AML-193 (cell line): ENCODE results near the gene SIK2.

Experiments used
- DNase-seq, 2 experiments: peaks; one replicate each; lab custom pipeline; 2025; lab: John Stamatoyannopoulos, UW

Gene SIK2

DNA sequence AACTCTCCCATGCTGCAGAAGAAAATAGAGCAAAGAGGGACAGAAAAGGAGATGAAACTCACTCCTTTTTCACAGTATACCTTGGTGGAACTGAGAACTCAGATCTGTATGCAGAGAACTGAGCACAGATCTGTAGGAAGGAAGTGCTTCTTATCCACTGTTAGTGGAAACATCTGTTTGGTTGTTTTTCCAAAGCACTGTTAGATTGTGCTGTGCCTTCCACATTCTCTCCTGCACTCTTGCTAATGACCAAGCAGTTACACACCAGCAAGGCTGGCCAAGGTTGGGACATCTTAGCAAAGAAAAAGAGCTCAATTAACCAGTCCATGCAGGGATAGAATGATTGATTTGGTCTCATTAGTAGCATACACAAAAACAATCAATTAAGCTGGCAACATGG lies 20.1 kb upstream of the SIK2 start:
- DNase-seq, result no peak

- no peak for DNase-seq
Observed at GRCh38 chr11:111582881-111583280, 19.4 kb upstream of the SIK2 start.

DNA sequence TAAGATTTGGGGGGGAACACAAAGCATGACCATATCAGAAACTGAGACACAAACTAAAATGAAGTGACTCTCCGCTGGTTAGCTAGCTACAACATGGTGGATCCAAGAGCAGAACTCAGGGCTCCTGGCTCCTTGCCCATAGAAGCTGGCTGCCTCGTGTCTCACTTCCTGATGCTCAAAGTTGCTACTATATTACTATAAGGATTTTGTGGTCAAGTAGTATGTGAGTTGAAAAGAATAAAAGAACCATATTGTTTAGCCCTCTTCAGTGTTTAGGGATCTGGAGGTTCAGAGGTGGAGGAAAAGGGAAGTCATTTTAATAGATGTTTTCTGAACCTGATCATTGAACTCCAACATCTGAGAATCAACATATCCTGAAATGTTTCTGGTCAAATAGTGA lies 16.9 kb upstream of the SIK2 start:
- DNase-seq, result no peak

GRCh38 chr11:111586388-111586831 lies 15.8 kb upstream of the SIK2 start:
- peak; percentile 50 to 58 for DNase-seq

DNA sequence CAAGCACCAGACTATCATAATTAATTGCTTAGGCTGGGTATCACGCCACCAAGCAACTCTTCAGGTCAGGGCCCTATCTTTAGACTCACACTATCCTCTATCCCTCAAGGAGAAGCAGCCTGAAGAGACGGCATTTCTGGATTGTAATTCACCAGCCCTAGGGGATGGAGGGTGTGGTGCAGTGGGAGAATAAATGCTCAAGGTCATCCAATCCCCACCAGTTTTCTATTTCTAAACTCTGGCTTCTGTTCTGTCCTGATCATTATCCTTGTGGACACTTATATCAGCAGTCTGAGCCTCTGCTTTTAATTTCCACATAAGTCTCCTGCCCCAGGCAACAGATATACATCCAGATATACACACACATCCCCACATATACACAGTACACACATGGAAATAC lies 13.1 kb upstream of the SIK2 start:
- no peak for DNase-seq

- no peak for DNase-seq
Observed at GRCh38 chr11:111589886-111590499, 12.3 kb upstream of the SIK2 start.

GRCh38 chr11:111591187-111591960 lies 10.9 kb upstream of the SIK2 start:
- DNase-seq, result no peak

DNA sequence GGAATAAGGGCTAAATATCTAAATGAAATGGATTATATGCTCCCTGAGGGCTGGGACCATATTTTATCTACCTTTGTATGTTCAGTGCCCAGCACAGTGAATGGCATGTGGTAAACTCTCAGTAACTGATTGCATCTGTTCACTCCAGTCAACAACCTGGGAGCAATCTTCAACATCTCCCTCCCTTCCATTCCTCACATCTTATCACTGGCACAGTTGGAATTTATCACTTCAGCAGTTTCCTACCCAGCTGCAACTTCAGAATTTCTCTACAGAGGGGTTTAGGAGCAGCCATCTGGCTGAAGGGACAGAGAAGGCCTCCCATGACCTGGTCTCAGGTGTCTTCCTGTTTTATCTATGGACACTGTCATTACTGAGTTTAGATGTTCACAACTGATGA lies 9.8 kb upstream of the SIK2 start:
- DNase-seq, result no peak

GRCh38 chr11:111596319-111596718 lies 5.9 kb upstream of the SIK2 start:
- no peak for DNase-seq

GRCh38 chr11:111598148-111598547 lies 4.1 kb upstream of the SIK2 start:
- no peak for DNase-seq

DNA sequence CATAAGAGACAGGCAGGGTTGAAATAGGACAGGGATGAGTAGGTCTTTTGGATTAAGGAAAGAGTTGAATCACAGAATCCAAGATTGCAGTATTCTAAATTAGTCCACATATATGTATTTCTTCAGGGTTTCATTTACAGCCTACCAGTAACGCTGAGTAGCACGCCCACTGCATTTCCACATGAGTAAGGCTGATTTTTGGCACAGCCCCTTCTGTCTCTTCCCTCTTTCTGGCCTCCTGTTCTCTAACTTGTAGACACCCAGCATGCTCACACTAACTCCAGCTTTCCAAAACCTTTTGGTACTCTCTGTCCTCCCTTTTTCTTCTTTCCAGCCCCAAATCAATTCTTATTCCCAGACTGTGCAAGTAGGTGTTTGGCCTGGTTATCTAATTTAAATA lies 3.7 kb upstream of the SIK2 start:
- no peak for DNase-seq

- no peak for DNase-seq
Observed at GRCh38 chr11:111601636-111601978, 642 bp upstream of the SIK2 start.

DNA sequence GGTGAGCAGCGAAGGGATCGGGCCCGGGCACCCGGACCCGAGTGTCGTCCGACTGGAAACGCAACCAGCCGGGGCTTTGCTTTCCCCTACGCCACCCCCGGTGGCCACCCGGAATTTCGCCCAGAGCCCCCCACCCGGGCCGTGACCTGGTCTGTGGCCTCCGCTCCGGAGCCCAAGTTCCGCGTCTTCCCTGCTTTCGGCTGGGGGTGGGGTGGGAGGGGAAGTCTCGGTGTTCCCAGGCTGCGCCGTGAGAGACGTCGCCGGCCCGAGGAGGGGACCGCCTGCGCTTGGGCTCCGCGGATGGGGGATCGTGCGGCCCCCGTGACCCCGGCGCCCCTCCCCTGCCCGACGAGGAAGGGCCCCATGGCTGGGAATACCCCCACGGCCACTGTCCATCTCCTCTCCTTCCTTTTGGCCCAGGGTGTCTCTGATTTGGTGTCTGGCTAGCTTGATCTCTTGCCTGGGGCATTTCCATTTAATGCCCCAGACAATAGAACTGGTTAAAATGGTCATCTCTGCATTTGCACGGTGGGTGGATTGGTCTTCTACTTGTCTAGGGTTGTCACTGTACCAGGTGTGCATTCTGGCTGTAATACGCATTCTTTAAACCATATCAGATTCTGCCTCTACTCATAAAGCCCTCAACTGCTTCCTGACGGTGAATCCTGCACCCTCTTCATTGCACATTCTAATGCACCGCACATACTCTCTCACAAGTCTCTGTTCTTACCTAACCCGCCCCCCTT lies 789 bp downstream of the SIK2 start:
- DNase-seq, result peak in 1 of 2 experiments; percentile 7

DNA sequence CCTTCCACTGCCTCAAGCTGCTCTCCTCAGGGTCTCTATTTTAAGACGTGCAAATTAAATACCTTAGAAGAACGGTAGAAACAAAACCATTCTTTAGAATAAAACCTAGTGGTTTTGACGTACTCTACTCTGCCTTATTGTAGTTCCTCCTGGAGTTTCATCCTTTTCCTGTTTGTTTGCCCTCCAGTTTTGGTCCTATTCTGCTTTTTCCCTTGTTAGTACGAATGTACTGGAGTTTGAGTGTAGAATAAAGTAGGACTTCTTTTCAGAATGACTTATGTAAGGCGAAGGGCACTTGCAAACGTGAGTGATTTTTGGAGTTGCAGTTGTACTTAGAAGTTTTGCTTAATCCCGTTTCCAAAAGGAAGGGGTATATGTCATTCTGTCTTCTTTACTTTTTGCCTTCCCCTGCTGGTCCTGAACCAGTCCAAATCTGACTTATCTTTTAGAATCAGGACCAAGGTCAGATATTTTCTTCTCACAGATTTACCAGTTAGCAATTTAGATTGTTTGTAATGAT lies 1.4 kb downstream of the SIK2 start:
- DNase-seq, result no peak

DNA sequence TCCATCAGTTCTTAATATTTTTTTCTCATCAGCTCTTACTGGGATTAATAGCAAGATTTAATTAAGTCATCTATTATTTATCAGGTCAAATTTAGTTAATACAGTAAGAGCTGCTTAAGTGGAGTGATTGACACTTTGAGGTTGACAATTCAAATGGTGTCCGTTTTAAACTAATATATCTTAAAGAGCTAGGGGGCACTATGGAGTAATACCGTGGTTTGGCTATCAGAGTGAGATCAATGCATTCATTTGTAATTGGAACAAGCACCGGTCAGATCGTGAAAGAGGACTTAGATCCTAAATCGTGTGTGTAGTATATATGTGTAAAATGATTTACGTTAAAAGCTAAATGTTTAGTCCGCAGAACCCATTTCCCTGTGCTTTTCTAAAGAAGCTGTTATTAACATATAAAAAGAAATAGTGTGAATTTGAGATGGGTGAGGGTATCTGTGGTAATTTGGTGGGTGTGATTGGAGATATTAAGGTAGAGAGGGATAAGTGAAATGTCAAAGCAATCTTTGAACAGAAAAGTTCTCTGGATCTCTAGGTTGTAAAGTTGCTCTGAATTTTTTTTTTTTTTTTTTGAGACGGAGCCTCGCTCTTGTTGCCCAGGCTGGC lies 2.3 kb downstream of the SIK2 start:
- DNase-seq, result peak; percentile 48 to 68

DNA sequence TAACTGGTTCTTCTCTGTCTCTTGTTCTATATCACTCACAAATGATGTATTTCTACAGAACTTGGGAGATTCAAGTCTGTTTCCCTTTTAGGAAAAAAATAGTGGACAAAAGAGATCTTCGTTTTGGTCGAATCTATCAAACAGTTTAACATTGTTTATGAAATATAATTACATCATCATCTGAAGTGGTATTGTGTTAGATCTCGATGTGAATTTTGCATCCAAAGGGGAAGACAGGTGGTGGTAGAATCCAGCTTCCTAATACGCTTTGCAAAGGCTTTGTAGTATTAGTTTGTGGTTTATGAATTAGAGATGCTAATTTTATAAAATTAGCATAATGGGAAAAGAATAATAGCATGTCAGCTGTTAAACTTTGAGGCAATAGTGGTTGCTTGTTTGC lies 3.4 kb downstream of the SIK2 start:
- DNase-seq, result no peak

DNA sequence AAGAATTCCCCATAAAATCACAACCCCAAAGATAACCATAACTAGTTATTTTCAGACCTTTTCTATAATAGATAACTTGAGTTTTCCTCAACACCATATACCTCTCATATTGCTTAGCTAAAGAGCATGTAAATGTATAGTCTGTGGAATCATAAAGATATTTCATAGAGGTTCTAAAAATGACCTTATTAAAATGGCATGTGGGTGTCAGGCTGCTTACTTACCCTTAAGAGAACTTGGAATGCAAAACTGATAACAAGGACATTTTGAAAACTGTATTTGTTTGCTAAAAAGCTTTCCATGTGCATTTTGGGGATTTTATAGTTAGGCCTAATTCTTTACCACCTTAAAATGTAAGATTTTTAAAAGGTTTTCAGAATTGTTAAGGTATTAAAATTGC lies 4.7 kb downstream of the SIK2 start:
- no peak for DNase-seq

DNA sequence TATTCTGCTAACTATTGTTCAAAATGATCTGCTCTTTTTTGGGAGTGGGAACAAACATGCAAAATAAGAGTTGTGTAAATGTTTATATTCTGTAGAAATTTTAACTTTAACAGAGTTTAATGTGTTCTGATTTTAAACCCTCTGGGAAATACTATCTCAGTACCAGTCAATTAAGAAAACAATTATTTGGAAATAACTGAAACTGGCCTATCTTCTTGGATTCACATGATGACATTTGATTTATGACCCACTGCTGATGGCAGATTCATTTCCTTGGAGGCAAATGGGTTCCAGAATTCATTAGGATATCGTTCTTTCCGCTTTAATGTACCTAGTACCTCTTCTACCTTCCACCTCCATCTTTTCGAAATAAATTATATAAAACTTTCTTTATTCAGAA lies 5.5 kb downstream of the SIK2 start:
- DNase-seq, result no peak

DNA sequence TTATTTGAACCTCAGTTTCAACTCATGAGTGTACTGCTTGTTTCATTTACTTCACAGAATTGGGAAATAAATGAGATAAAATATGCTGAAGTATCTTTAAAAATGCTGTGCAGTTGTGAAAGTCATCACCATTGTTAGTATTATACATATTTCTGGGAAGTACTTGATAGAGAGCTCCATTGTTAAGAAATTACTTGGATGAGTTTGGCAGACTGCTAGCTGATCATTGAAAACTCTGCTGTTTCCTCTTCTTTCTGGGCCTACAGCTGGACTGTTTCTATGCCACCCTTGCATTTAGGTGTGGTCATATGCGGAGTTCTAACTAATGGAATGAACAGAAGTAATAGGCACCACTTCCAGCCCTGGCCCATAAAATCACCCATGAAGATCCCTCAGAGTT lies 10.0 kb downstream of the SIK2 start:
- no peak for DNase-seq

GRCh38 chr11:111617286-111617685 lies 15.0 kb downstream of the SIK2 start:
- no peak for DNase-seq

DNA sequence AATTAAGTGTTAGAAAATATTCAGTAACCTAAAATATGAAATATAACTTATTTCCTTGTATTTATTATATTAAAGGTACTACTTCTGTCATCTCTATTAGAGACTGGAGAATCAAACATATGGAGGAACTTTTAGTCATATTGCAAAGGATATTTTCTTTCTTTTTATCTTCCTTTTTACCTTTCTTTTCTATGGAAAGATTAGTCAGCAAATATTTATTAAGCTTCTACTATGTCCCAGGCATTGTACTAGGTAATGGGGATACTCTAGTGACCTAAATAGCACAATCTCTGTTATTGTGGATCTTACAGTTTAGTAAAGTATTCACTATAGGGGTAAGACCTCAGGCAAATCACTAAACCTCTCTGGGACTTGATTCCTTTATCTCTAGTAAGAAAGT lies 18.3 kb downstream of the SIK2 start:
- no peak for DNase-seq

- no peak for DNase-seq
Observed at GRCh38 chr11:111623527-111624030, 21.3 kb downstream of the SIK2 start.
